GM12873 (cell line): ENCODE measurements around the gene SRC.

Source experiments
- TF ChIP-seq, protein P1 (sequence below): IDR thresholded peaks from 2 replicates; pipeline ENCODE4 v1.5.1; 2012; ENCODE audit warnings: low read depth, mild to moderate bottlenecking, moderate library complexity, low read length, control low read depth; ENCODE audit not compliant: insufficient read depth; ENCODE audit errors: missing control alignments

Gene SRC

DNA sequence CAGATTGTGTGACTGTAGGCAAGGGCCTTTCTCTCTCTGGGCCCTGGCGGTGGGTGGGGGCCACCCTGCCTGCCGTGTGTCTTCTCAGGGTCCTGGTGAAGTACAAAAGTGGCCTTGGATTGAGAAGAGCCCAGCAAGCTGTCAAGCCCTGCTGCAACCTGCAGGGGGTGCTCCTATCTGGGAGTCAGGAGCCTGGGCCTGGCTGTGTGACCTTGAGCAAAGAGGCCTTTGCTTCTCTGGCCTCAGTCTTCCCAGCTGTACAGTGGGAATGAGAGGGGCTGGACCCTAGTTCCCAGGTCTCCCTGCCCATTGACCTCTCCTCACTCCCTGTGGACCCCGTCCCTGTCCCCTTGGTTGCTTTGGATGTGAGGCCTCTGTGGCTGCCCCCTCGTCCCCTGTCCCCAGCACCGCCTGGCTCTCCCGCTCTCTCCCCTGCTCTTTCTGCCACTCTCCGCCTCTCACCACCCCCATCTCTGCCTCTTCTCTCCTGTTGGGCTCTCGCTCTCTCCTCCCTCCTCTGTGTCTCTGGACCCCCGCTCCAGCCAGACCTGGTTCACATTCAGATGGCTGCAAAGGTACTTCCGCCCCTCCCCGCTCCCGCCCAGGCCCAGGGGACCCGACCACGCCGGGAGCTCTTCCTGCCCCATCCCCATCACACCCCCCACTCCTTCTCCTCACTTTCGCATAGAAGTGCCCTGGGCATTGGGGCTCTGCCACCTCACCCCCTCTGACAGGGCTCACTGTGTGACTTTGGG, 46.7 kb downstream of the SRC start:
- TF ChIP-seq, protein P1, sequence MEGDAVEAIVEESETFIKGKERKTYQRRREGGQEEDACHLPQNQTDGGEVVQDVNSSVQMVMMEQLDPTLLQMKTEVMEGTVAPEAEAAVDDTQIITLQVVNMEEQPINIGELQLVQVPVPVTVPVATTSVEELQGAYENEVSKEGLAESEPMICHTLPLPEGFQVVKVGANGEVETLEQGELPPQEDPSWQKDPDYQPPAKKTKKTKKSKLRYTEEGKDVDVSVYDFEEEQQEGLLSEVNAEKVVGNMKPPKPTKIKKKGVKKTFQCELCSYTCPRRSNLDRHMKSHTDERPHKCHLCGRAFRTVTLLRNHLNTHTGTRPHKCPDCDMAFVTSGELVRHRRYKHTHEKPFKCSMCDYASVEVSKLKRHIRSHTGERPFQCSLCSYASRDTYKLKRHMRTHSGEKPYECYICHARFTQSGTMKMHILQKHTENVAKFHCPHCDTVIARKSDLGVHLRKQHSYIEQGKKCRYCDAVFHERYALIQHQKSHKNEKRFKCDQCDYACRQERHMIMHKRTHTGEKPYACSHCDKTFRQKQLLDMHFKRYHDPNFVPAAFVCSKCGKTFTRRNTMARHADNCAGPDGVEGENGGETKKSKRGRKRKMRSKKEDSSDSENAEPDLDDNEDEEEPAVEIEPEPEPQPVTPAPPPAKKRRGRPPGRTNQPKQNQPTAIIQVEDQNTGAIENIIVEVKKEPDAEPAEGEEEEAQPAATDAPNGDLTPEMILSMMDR, result peak; percentile 75

GRCh38 chr20:37393196-37393862, 47.4 kb downstream of the SRC start:
- TF ChIP-seq, protein P1, result no peak

- TF ChIP-seq, protein P1, result no peak
These were observed 48.1 kb downstream of the SRC start for GRCh38 chr20:37393863-37394542.

DNA sequence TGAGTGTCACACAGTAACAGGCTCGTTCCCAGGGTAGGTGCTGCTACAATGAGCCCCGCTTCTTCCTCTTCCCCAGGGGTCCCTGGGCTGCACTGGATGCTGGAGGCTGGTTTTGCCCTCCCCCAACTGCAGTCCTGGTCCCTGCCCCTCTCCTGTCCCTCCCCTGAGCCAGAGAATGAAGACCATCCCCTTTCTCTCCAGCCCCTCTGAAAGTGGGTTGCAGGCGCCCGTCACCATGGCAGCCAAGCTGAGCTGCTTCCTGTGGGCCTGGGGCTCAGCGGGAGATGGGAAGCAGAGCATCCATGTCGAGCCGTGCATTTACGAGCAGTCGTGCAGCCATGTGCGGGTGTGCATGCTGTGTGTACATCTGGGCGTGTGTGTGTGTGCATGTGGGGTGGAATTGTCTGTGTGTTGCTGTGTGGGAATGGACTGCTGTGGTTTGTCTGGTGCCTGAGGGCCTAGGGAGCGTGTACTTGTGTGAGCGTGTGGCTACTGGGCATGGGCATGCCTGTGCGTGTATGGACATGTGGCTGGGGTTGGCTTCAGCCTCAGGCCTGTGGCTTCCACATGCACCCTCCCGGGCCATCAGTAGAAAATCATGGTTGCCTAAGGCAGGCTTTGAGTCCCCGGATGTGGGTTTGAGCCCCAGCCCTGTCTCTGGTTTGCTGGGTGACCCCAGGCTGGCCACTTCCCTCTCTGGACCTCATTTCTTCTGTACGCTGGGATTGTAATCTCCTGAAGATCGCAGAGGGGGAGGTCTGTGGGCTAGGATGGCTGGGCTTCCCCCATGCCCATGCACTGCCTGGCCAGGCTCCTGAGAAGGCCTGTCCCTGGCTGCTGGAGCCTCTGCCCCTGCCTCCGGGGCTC, 48.8 kb downstream of the SRC start:
- TF ChIP-seq, protein P1, result no peak

DNA sequence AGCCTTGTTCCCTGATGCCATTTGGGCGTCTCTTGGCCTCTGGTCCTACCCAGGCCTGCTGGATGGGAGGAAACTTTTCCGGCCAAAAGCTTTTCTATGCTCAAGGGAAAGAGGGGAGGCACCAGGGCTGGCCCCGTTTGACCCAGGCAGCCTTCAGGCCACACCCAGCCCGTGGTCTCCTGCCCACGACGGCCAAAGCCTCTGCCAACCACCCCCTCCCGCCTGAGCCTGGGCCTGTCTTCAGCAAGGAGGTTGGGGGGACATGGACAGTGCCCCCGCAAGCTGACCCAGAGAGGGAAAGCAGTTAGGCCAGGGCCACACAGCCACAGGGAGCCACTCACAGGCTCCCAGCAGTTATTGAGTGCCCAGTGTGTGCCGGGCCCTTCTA, 49.5 kb downstream of the SRC start:
- TF ChIP-seq, protein P1, result no peak

DNA sequence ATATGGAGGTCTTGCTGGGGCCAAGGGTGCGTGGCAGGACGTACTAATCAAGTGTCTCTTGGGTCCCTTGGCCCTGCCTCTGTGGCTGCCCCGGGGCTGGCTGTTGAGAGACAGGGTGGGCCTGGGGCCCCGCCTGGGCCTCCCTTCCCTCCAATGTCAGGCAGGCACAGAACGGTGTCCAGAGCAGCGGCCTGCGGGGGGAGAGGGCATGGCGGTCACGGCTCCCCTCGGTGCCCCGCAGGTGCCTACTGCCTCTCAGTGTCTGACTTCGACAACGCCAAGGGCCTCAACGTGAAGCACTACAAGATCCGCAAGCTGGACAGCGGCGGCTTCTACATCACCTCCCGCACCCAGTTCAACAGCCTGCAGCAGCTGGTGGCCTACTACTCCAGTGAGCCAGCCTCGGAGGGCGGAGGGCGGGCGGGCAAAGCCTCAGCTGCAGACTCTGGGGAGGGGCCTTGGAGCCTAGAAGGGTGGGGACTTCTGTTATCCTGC, 50.0 kb downstream of the SRC start:
- TF ChIP-seq, protein P1, result no peak
